DOHH2 (cell line): ENCODE results near the gene HLX.

ENCODE experiments used
- H3F3A ChIP-seq: fragments of 200-600 bp; sonication (generic), shearing (Covaris generic); 2 replicates; pipeline ENCODE4 v1.6.0; 2016; ENCODE audit warnings: antibody characterized with exemption, mild to moderate bottlenecking; ENCODE audit not compliant: control insufficient read depth, insufficient read depth
- H3K27ac ChIP-seq: fragments of 200-600 bp; sonication (generic); 2 replicates; pipeline ENCODE4 v1.5.1; 2014; ENCODE audit warnings: low read depth, mild to moderate bottlenecking, low read length, moderate library complexity
- H3K27me3 ChIP-seq: fragments of 200-600 bp; sonication (generic); 2 replicates; pipeline ENCODE4 v1.6.1; 2014; ENCODE audit warnings: mild to moderate bottlenecking, low read length, mixed read lengths; ENCODE audit not compliant: control insufficient read depth
- H3K36me3 ChIP-seq: fragments of 200-600 bp; sonication (generic); 2 replicates; pipeline ENCODE4 v1.6.1; 2014; ENCODE audit warnings: mild to moderate bottlenecking, low read length, moderate library complexity, mixed read lengths; ENCODE audit not compliant: control insufficient read depth
- H3K4me1 ChIP-seq: fragments of 200-600 bp; sonication (generic); 2 replicates; pipeline ENCODE4 v1.6.1; 2014; ENCODE audit warnings: mild to moderate bottlenecking, low read length, mixed read lengths; ENCODE audit not compliant: control insufficient read depth
- H3K4me2 ChIP-seq: fragments of 200-600 bp; sonication (generic); 2 replicates; pipeline ENCODE4 v1.6.0; 2014; ENCODE audit warnings: mild to moderate bottlenecking, low read length, moderate library complexity
- H3K4me3 ChIP-seq: fragments of 200-600 bp; sonication (generic); 2 replicates; pipeline ENCODE4 v1.5.1; 2014; ENCODE audit warnings: mild to moderate bottlenecking, low read length, mixed read lengths
- H3K79me2 ChIP-seq: fragments of 200-600 bp; sonication (generic); 2 replicates; pipeline ENCODE4 v1.6.1; 2014; ENCODE audit warnings: mild to moderate bottlenecking, low read length, mixed read lengths; ENCODE audit not compliant: control insufficient read depth
- H3K9me2 ChIP-seq: fragments of 200-600 bp; sonication (generic); replicated peaks from 2 replicates; pipeline ENCODE4 v1.6.1; 2014; ENCODE audit warnings: mild to moderate bottlenecking, low read length, mixed read lengths; ENCODE audit not compliant: control insufficient read depth
- H3K9me3 ChIP-seq: fragments of 200-600 bp; sonication (generic); 2 replicates; pipeline ENCODE4 v1.6.1; 2014; ENCODE audit warnings: antibody characterized with exemption, low read length, mixed read lengths; ENCODE audit not compliant: control insufficient read depth, insufficient read depth
- H4K20me1 ChIP-seq: fragments of 200-600 bp; sonication (generic); 2 replicates; pipeline ENCODE4 v1.6.0; 2014; ENCODE audit warnings: low read depth, mild to moderate bottlenecking, antibody characterized with exemption, low read length, moderate library complexity; ENCODE audit not compliant: control insufficient read depth, insufficient read depth
- CTCF ChIP-seq: fragments of 200-600 bp; sonication (generic); IDR thresholded peaks from one replicate; pipeline ENCODE4 v1.5.1; 2014; ENCODE audit warnings: antibody characterized with exemption, mild to moderate bottlenecking, low read depth, low read length; ENCODE audit not compliant: poor library complexity, severe bottlenecking
- EZH2phosphoT487 ChIP-seq: fragments of 200-600 bp; sonication (generic); IDR thresholded peaks from 2 replicates; pipeline ENCODE4 v1.6.1; 2017; ENCODE audit warnings: borderline replicate concordance, mild to moderate bottlenecking, antibody characterized with exemption, low read length, moderate library complexity, mixed read lengths

Gene HLX

GRCh38 chr1:220893701-220894024, 14.4 kb downstream of the HLX start:
- no peak for TF ChIP-seq CTCF
- no peak for TF ChIP-seq EZH2phosphoT487
- Histone ChIP-seq H3K79me2 (no peaks in the 10 kb centered on the region), H3K4me2 (no peak overlapping the region), H3K4me3 (no peak overlapping the region), H3K27me3 (no peaks in the 10 kb centered on the region), H3F3A (no peaks in the 10 kb centered on the region), H3K9me3 (no peaks in the 10 kb centered on the region), H4K20me1 (no peaks in the 10 kb centered on the region), H3K9me2 (no peaks in the 10 kb centered on the region), H3K27ac (no peak overlapping the region), H3K36me3 (no peaks in the 10 kb centered on the region), H3K4me1 (no peaks in the 10 kb centered on the region)

GRCh38 chr1:220894025-220894923, 15.0 kb downstream of the HLX start:
- H3K27me3 ChIP-seq, result no peaks in the 10 kb centered on the region
- H3K4me1 ChIP-seq, result no peaks in the 10 kb centered on the region
- H3K4me3 ChIP-seq, result no peak overlapping the region
- H3K4me2 ChIP-seq, result no peak overlapping the region
- H3K79me2 ChIP-seq, result no peaks in the 10 kb centered on the region
- TF ChIP-seq EZH2phosphoT487 (no peak), CTCF (no peak)
- no peaks in the 10 kb centered on the region for H3K9me3 ChIP-seq
- H3K36me3 ChIP-seq, result no peaks in the 10 kb centered on the region
- no peaks in the 10 kb centered on the region for H3K9me2 ChIP-seq
- no peak overlapping the region for H3K27ac ChIP-seq
- no peaks in the 10 kb centered on the region for H4K20me1 ChIP-seq
- H3F3A ChIP-seq, result no peaks in the 10 kb centered on the region

DNA sequence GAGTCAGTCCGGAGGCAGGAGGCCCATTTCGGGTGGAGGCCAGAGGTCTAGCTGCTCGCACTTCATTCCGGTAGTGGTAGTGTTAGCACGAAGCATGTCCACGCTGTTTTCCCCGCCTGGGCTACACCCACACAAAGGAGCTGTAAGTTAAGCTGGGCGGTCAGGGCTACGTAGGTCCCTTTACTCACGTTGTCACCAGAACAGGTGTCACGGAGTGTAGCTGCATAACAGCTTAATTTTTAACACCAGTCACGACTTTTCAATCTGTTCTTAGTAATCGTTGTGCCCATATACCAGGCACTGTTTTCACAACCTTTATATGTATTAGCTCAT, 15.6 kb downstream of the HLX start:
- H3K4me3 ChIP-seq, result no peak overlapping the region
- H3F3A ChIP-seq, result no peaks in the 10 kb centered on the region
- no peaks in the 10 kb centered on the region for H4K20me1 ChIP-seq
- H3K9me2 ChIP-seq, result no peaks in the 10 kb centered on the region
- H3K4me2 ChIP-seq, result no peak overlapping the region
- H3K27me3 ChIP-seq, result no peaks in the 10 kb centered on the region
- no peaks in the 10 kb centered on the region for H3K79me2 ChIP-seq
- no peaks in the 10 kb centered on the region for H3K36me3 ChIP-seq
- H3K9me3 ChIP-seq, result no peaks in the 10 kb centered on the region
- no peaks in the 10 kb centered on the region for H3K4me1 ChIP-seq
- no peak overlapping the region for H3K27ac ChIP-seq
- TF ChIP-seq EZH2phosphoT487 (no peak), CTCF (no peak)
